Measurements from ENCODE around the gene CACNB2.
"Not testable (repeated sequence)": the region's sequence is repeated elsewhere in the genome, so short reads cannot be mapped to it uniquely, and the experiment has no call there.

CACNB2 gene

GRCh38 chr10:18533896-18534295 is 393.7 kb downstream of the CACNB2 start:
- DNase-seq, result no peak

- DNase-seq, result no peak
Measured at GRCh38 chr10:18539335-18539734, 399.1 kb downstream of the CACNB2 start.

- DNase-seq, result no peak
Measured at GRCh38 chr10:18540195-18540594, 400.0 kb downstream of the CACNB2 start.

GRCh38 chr10:18542832-18543231 is 402.6 kb downstream of the CACNB2 start:
- DNase-seq, result no peak

- DNase-seq, result no peak
Measured at GRCh38 chr10:18545621-18546305, 405.5 kb downstream of the CACNB2 start.

- DNase-seq, result no peak
Measured at GRCh38 chr10:18549105-18549504, 408.9 kb downstream of the CACNB2 start.

GRCh38 chr10:18551473-18551872 is 411.2 kb downstream of the CACNB2 start:
- no peak for DNase-seq

GRCh38 chr10:18554479-18554878 is 414.3 kb downstream of the CACNB2 start:
- no peak for DNase-seq

- DNase-seq, result no peak
Measured at GRCh38 chr10:18556522-18557147, 416.4 kb downstream of the CACNB2 start.

GRCh38 chr10:18557960-18558359 is 417.7 kb downstream of the CACNB2 start:
- DNase-seq, result no peak

GRCh38 chr10:18561861-18562551 is 421.8 kb downstream of the CACNB2 start:
- no peak for DNase-seq

GRCh38 chr10:18563003-18563726 is 422.9 kb downstream of the CACNB2 start:
- DNase-seq, result no peak

- no peak for DNase-seq
Measured at GRCh38 chr10:18565006-18565405, 424.8 kb downstream of the CACNB2 start.

- no peak for DNase-seq
Measured at GRCh38 chr10:18566177-18566576, 426.0 kb downstream of the CACNB2 start.

- DNase-seq, result no peak
Measured at GRCh38 chr10:18567343-18567856, 427.2 kb downstream of the CACNB2 start.

- DNase-seq, result not testable (repeated sequence)
Measured at GRCh38 chr10:18570386-18570785, 430.2 kb downstream of the CACNB2 start.

- no peak for DNase-seq
Measured at GRCh38 chr10:18571076-18571475, 430.9 kb downstream of the CACNB2 start.

- DNase-seq, result no peak
Measured at GRCh38 chr10:18571780-18572179, 431.6 kb downstream of the CACNB2 start.

GRCh38 chr10:18572959-18573561 is 432.8 kb downstream of the CACNB2 start:
- DNase-seq, result no peak

GRCh38 chr10:18576586-18576985 is 436.4 kb downstream of the CACNB2 start:
- no peak for DNase-seq

GRCh38 chr10:18577823-18578685 is 437.8 kb downstream of the CACNB2 start:
- DNase-seq, result no peak

GRCh38 chr10:18582803-18583202 is 442.6 kb downstream of the CACNB2 start:
- DNase-seq, result no peak

Measured in NCI-H2107 (cell line).